ENCODE measurements around the gene SYNE2.
A peak's percentile ranks its signal among the peaks of the same experiment; 100 is the strongest.
"Not testable (repeated sequence)": the region's sequence is repeated elsewhere in the genome, so short reads cannot be mapped to it uniquely, and the experiment has no call there.

Gene SYNE2

GRCh38 chr14:63852817-63853731 lies at the start of gene SYNE2:
TSS of gene SYNE2 (plus strand) at chr14:63853004. CDS start at chr14:63909149, 56,145 bp downstream.
- DNase-seq (ENCODE audit: low read depth), result peak; percentile 74

- not testable (repeated sequence) for DNase-seq (ENCODE audit: low read depth)
Measured at GRCh38 chr14:63803221-63803791, 49.5 kb upstream of the SYNE2 start.

GRCh38 chr14:63806064-63806463 lies 46.7 kb upstream of the SYNE2 start:
- not testable (repeated sequence) for DNase-seq (ENCODE audit: low read depth)

GRCh38 chr14:63811692-63812091 lies 41.1 kb upstream of the SYNE2 start:
- DNase-seq (ENCODE audit: low read depth), result not testable (repeated sequence)

GRCh38 chr14:63833728-63834127 lies 19.1 kb upstream of the SYNE2 start:
- no peak for DNase-seq (ENCODE audit: low read depth)

GRCh38 chr14:63840981-63841380 lies 11.8 kb upstream of the SYNE2 start:
- DNase-seq (ENCODE audit: low read depth), result peak; percentile 64

- DNase-seq (ENCODE audit: low read depth), result no peak
Measured at GRCh38 chr14:63843796-63844195, 9.0 kb upstream of the SYNE2 start.

GRCh38 chr14:63848890-63849289 lies 3.9 kb upstream of the SYNE2 start:
- DNase-seq (ENCODE audit: low read depth), result no peak

- DNase-seq (ENCODE audit: low read depth), result no peak
Measured at GRCh38 chr14:63852271-63852816, 460 bp upstream of the SYNE2 start.

- DNase-seq (ENCODE audit: low read depth), result peak; percentile 34
Measured at GRCh38 chr14:63853831-63854293, 1.1 kb downstream of the SYNE2 start.

GRCh38 chr14:63854330-63854729 lies 1.5 kb downstream of the SYNE2 start:
- DNase-seq (ENCODE audit: low read depth), result no peak

GRCh38 chr14:63855281-63855680 lies 2.5 kb downstream of the SYNE2 start:
- DNase-seq (ENCODE audit: low read depth), result no peak

GRCh38 chr14:63857466-63858030 lies 4.7 kb downstream of the SYNE2 start:
- DNase-seq (ENCODE audit: low read depth), result no peak

- no peak for DNase-seq (ENCODE audit: low read depth)
Measured at GRCh38 chr14:63860146-63860545, 7.3 kb downstream of the SYNE2 start.

GRCh38 chr14:63862163-63862562 lies 9.4 kb downstream of the SYNE2 start:
- DNase-seq (ENCODE audit: low read depth), result no peak

GRCh38 chr14:63863004-63863403 lies 10.2 kb downstream of the SYNE2 start:
- DNase-seq (ENCODE audit: low read depth), result no peak

- DNase-seq (ENCODE audit: low read depth), result not testable (repeated sequence)
Measured at GRCh38 chr14:63864775-63865174, 12.0 kb downstream of the SYNE2 start.

GRCh38 chr14:63867933-63868921 lies 15.4 kb downstream of the SYNE2 start:
- DNase-seq (ENCODE audit: low read depth), result no peak

GRCh38 chr14:63869940-63870752 lies 17.3 kb downstream of the SYNE2 start:
- DNase-seq (ENCODE audit: low read depth), result not testable (repeated sequence)

GRCh38 chr14:63870753-63871037 lies 17.9 kb downstream of the SYNE2 start:
- not testable (repeated sequence) for DNase-seq (ENCODE audit: low read depth)

- no peak for DNase-seq (ENCODE audit: low read depth)
Measured at GRCh38 chr14:63874223-63874622, 21.4 kb downstream of the SYNE2 start.
